HL-60/S4 treated with phorbol 12-myristate 13-acetate at 8.2 ng/mL for 4 days and 3 days (cell line): Measurements from ENCODE around the gene NUCKS1.

Experiments used
- in situ Hi-C: fragments of 300-500 bp; cut with MboI; formaldehyde crosslinking; loops from 2 replicates; pipeline ENCODE4 v1.15.0; 2022; ENCODE audit warnings: low sequenced_read_pairs

The NUCKS1 gene

GRCh38 chr1:205750138-205751035, at the start of gene NUCKS1:
Gene NUCKS1 (minus strand): TSS chr1:205750182. CDS start chr1:205749973, 209 bp downstream.
- in situ Hi-C loops, result no loop called here

GRCh38 chr1:205798577-205798976, 48.6 kb upstream of the NUCKS1 start:
- in situ Hi-C loops, result loop anchor here (10.0 to 25.0 kb wide), 2 partner anchors 186 to 314 kb away; partner anchors contain the start of gene AVPR1B

- in situ Hi-C loops, result loop anchor here (10.0 to 25.0 kb wide), 2 partner anchors 188 to 315 kb away; partner anchors contain the start of gene AVPR1B
These were observed 47.2 kb upstream of the NUCKS1 start for GRCh38 chr1:205797168-205797567.

- in situ Hi-C loops, result loop anchor here (10.0 to 25.0 kb wide), 2 partner anchors 191 to 318 kb away; partner anchors contain the start of gene AVPR1B
These were observed 44.2 kb upstream of the NUCKS1 start for GRCh38 chr1:205794011-205794730.

- in situ Hi-C loops, result loop anchor here (10.0 to 25.0 kb wide), 2 partner anchors 192 to 319 kb away; partner anchors contain the start of gene AVPR1B
These were observed 43.1 kb upstream of the NUCKS1 start for GRCh38 chr1:205792961-205793673.

GRCh38 chr1:205792481-205792881, 42.5 kb upstream of the NUCKS1 start:
- in situ Hi-C loops, result loop anchor here (10.0 to 25.0 kb wide), 2 partner anchors 192 to 320 kb away; partner anchors contain the start of gene AVPR1B

GRCh38 chr1:205791568-205792180, 41.7 kb upstream of the NUCKS1 start:
- in situ Hi-C loops, result loop anchor here (10.0 to 25.0 kb wide), 2 partner anchors 193 to 321 kb away; partner anchors contain the start of gene AVPR1B

GRCh38 chr1:205787287-205787916, 37.4 kb upstream of the NUCKS1 start:
- in situ Hi-C loops, result loop anchor here (25.0 kb wide), 1 partner anchor 325 kb away; the partner anchor contains the start of gene AVPR1B

- in situ Hi-C loops, result loop anchor here (25.0 kb wide), 1 partner anchor 326 kb away; the partner anchor contains the start of gene AVPR1B
These were observed 36.6 kb upstream of the NUCKS1 start for GRCh38 chr1:205786601-205787000.

GRCh38 chr1:205785446-205785845, 35.5 kb upstream of the NUCKS1 start:
- in situ Hi-C loops, result loop anchor here (25.0 kb wide), 1 partner anchor 327 kb away; the partner anchor contains the start of gene AVPR1B

- in situ Hi-C loops, result loop anchor here (25.0 kb wide), 1 partner anchor 328 kb away; the partner anchor contains the start of gene AVPR1B
These were observed 33.9 kb upstream of the NUCKS1 start for GRCh38 chr1:205783904-205784303.

GRCh38 chr1:205783433-205783795, 33.4 kb upstream of the NUCKS1 start:
- in situ Hi-C loops, result loop anchor here (25.0 kb wide), 1 partner anchor 329 kb away; the partner anchor contains the start of gene AVPR1B

- in situ Hi-C loops, result loop anchor here (25.0 kb wide), 1 partner anchor 329 kb away; the partner anchor contains the start of gene AVPR1B
These were observed 32.8 kb upstream of the NUCKS1 start for GRCh38 chr1:205782627-205783432.

- in situ Hi-C loops, result loop anchor here (25.0 kb wide), 1 partner anchor 332 kb away; the partner anchor contains the start of gene AVPR1B
These were observed 30.4 kb upstream of the NUCKS1 start for GRCh38 chr1:205780335-205780734.

GRCh38 chr1:205777994-205778393, 28.0 kb upstream of the NUCKS1 start:
- in situ Hi-C loops, result loop anchor here (25.0 kb wide), 1 partner anchor 334 kb away; the partner anchor contains the start of gene AVPR1B

GRCh38 chr1:205775717-205776056, 25.7 kb upstream of the NUCKS1 start:
- in situ Hi-C loops, result loop anchor here (25.0 kb wide), 1 partner anchor 337 kb away; the partner anchor contains the start of gene AVPR1B

- in situ Hi-C loops, result loop anchor here (25.0 kb wide), 1 partner anchor 337 kb away; the partner anchor contains the start of gene AVPR1B
These were observed 25.2 kb upstream of the NUCKS1 start, which contains the start of gene RAB29 for GRCh38 chr1:205775015-205775716. Gene RAB29 (minus strand): TSS chr1:205775482. CDS start chr1:205774956, 526 bp downstream.
